Ectodermal cell (in vitro differentiated cells): Measurements from ENCODE around the gene MAD1L1.

Source experiments
- H3K27ac ChIP-seq: 2 replicates; pipeline ENCODE4 v1.7.0; 2013; ENCODE audit warnings: mild to moderate bottlenecking, low read depth, low read length; ENCODE audit not compliant: insufficient read depth, poor library complexity, severe bottlenecking
- H3K27me3 ChIP-seq: 2 replicates; pipeline ENCODE4 v1.7.0; 2013; ENCODE audit warnings: mild to moderate bottlenecking, low read length; ENCODE audit not compliant: insufficient read depth, control insufficient read depth, poor library complexity, severe bottlenecking
- H3K36me3 ChIP-seq: one replicate; pipeline ENCODE4 v1.7.0; 2013; ENCODE audit warnings: low read length; ENCODE audit not compliant: control insufficient read depth, insufficient read depth
- H3K4me1 ChIP-seq: one replicate; pipeline ENCODE4 v1.7.0; 2013; ENCODE audit warnings: low read length; ENCODE audit not compliant: control insufficient read depth, insufficient read depth
- H3K4me3 ChIP-seq: 2 replicates; pipeline ENCODE4 v1.7.0; 2013; ENCODE audit warnings: low read depth, low read length, control low read depth; ENCODE audit not compliant: insufficient read depth
- H3K9me3 ChIP-seq: 2 replicates; pipeline ENCODE4 v1.7.0; 2013; ENCODE audit warnings: mild to moderate bottlenecking, low read length, moderate library complexity; ENCODE audit not compliant: control insufficient read depth
- WGBS, 2 experiments: methylation state at CpG; one replicate each; pipeline ENCODE4 v1.1.7; 2013; ENCODE audit warnings: missing lambda C conversion rate in 2 of 2; 5-methylcytosine and 5-hydroxymethylcytosine counted together

MAD1L1 gene

DNA sequence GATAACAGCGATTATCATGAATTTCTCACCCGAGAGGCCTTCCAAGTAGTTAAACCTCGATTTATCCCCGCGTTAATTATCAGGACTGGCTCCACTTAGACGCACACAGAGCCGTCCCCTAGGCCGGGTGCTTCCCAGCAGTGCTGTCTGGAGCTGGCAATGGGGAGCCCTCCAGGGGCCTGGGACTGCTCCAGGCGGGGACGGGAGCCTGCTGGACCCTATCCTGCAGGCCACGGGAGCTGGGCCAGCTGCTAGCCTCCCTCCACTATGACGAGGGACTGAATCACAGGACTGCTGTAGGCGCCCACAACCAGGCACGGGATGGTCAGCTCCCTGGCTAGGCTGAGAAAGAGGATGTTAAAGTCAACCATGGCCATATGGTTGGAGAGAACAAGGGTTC lies 333.5 kb downstream of the MAD1L1 start:
- Histone ChIP-seq H3K36me3 (no peaks in the 10 kb centered on the region), H3K27me3 (no peaks in the 10 kb centered on the region), H3K9me3 (no peaks in the 10 kb centered on the region), H3K27ac (no peak overlapping the region), H3K4me3 (no peak overlapping the region), H3K4me1 (peaks cover 4% of the 10 kb centered on the region)
- WGBS, 2 experiments: 94% methylated on average over 14 of the region's 14 CpGs

DNA sequence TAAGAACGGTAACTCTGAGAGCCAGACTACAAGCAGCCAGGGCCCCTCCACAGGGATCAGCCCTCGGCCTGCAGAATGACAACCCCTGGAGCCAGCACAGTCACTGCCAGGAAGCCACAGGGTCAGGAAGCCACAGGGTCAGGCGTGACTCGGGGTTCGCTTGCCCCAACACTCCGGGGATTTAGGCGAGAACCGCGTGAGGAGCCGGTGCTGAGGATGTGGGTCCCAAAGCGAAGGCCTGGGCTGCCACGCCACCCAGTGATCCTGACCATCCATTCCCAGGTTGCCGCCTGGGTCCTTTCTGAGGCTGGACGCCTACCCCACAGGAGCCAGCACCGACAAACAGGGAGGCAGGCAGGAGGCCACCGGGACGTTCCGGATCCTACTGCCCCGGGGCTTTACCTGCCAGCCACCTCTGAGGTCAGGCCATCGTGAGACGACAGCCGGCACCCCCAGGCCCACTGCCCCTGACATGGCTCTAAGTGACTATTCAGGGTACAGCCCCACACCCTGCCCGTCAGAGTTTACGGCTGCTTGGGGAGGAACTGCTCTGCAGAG lies 334.0 kb downstream of the MAD1L1 start:
- Histone ChIP-seq H3K27me3 (no peaks in the 10 kb centered on the region), H3K4me1 (peaks cover 4% of the 10 kb centered on the region), H3K27ac (no peak overlapping the region), H3K36me3 (no peaks in the 10 kb centered on the region), H3K9me3 (no peaks in the 10 kb centered on the region), H3K4me3 (no peak overlapping the region)
- WGBS, 2 experiments: 92 to 93% methylated on average over 24 of the region's 24 CpGs

DNA sequence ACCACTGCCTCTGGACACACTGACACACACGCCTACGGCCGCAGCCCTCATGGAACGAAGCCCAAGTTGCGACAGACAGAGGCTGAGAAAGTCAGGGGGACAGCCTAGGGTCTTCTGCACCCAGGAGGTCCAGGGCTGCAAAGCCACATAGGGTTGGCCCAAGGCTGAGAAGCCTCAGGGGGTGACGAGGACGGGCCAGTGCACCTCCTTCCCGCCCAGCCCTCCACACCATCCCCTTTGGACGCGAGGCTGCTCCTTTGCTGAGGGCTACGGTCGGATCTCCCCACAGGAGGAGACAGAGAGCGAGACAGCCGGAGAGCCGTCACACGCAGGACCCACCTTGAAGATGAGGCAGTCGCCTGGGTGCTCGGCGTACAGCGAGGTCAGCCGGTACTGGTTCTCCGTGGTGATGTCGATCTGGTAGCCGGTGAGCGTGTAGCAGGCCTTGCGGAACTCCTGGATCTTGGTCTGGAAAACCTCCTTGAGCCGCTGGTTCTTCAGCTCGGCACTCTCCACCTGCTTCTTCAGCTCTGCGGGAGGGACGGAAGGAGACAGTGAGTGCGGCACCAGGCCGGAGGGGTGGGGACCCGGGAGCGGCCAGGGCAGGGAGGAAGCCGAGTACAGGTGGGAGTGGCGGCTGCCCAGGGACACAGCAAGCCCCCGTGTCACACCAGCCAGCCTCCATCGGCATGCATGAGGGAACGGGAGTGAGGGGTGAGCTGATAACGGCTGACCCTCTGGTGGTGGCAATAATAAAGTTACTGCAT lies 334.7 kb downstream of the MAD1L1 start:
- Histone ChIP-seq H3K4me3 (no peak overlapping the region), H3K36me3 (no peaks in the 10 kb centered on the region), H3K9me3 (no peaks in the 10 kb centered on the region), H3K4me1 (peaks cover 9% of the 10 kb centered on the region), H3K27ac (no peak overlapping the region), H3K27me3 (no peaks in the 10 kb centered on the region)
- 92 to 93% methylated on average over 40 of the region's 40 CpGs for WGBS, 2 experiments

DNA sequence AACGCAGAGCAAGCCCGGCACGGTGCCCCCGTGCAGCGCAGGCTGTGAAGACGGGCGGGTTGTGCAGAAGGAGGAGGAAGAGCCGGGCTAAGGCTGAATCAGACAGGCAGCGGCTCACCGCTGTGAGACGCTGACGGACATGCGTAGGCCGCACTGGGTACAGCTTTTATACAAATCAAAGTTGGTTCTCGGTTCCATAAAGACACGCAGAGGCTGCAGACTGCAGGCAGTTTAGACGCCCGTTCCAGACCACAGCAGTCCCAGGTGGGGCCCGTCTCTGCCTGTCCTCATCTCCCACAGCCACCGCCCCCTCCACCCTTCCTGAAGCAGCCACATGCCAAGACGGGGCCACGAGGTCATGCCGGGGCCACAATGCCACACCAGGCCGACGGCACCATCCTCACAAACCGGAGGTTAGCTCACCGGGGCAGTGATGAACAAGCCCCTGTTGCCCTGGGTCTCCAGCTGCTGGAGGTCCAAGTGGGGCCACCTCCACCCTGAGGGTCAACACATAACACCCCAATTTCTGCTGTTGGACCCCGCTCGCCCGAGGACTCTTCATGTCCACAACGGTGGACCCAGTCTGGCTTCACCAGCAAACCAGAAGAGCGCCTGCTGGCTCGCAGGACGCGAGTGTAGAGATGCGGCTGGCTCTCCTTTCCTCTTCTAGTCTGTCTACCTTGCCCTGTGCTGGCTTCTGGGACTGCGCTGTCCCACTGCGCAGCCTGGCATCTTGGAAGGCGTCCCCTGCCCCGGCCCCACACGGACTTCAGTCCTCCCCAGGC lies 335.5 kb downstream of the MAD1L1 start:
- H3K36me3 ChIP-seq: no peaks in the 10 kb centered on the region
- 95% methylated on average over 41 of the region's 41 CpGs for WGBS, 2 experiments

DNA sequence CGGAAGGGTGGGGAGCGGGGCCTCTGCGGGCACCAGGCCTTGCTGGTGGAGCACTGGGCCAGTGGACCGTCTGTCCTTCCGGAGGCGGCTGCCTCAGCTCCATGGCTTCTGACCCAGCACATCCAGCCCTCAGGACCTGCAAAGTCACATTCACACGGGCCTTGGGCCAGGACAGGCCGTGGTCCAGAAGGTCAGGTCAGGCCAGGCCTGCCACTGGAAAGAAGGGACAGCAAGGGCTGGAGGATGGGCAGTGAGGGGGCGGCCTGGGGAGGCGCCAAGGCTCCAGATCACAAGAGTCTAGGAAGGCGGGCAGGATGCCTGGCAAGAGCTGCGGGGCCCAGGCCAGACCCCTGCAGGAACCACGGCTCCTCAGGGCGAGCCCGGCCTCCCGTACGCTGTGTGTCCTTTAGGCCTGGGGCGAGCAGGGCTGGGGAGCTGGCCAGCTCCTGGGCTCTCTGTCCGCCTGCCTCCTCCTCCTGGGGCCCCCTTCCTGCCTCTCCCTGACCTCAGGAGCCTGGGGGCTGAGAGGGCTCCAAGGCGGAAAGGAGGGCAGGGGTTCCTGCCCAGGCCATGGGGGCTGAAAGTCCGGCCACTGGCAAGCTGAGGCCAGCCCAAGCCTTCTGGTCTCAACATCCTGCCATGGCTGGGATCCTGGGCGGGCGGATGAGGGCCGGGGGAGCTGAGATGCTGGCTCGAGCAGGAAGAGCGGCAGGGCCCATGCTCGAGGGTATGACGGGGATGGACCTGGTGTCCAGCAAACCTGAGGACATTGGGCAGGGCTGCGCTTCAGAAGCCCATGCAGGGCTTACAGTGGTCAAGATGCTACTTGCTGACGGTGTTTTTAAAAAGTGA lies 336.9 kb downstream of the MAD1L1 start:
- H3K4me1 ChIP-seq: peaks cover 9% of the 10 kb centered on the region
- no peaks in the 10 kb centered on the region for H3K27me3 ChIP-seq
- WGBS, 2 experiments: 95 to 97% methylated on average over 30 of the region's 30 CpGs

More for the DNA sequence above, 335.5 kb downstream of the MAD1L1 start:
- no peaks in the 10 kb centered on the region for H3K9me3 ChIP-seq
- no peak overlapping the region for H3K4me3 ChIP-seq
- H3K27ac ChIP-seq: no peak overlapping the region
- peaks cover 9% of the 10 kb centered on the region for H3K4me1 ChIP-seq
- H3K27me3 ChIP-seq: no peaks in the 10 kb centered on the region

DNA sequence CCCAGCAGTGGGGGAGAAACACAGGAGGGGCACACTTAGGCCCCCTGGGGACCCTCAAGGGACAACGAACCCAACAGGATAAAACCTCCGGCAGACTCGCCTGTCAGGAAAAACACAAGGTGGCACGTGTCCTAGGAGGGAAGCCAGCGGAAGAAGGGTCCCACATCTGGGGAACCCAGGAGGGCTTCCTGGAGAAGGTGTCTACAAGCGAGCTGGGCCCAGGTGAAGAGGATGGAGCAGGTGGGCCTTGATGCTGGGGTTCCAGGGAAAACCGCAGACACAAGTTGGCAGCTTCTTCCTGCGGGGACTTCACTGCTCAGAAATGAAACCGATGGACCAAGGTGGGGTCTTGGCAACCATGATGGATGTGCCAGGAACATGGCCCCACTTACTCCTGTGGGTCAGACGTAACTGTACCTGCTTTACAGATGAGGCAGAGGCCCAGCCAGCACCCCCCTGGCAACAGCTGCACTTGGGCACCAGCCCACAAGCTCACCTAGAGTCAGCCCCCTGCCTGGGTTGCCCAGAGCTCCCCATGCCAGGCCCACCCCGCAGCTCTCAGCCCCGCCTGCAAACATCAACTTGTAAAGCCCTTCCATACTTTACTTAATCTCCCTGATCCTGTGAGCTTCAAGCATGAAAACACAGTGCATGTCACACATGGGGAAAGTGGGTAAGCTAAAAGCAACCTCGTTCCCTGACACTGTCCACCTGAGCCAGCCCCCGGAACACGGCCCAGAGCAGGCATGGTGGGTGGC lies 337.7 kb downstream of the MAD1L1 start:
- Histone ChIP-seq H3K27ac (no peak overlapping the region), H3K27me3 (no peaks in the 10 kb centered on the region)
- WGBS, 2 experiments: 95 to 96% methylated on average over 15 of the region's 15 CpGs

More for the DNA sequence above, 336.9 kb downstream of the MAD1L1 start:
- H3K36me3 ChIP-seq: no peaks in the 10 kb centered on the region
- no peaks in the 10 kb centered on the region for H3K9me3 ChIP-seq
- H3K4me3 ChIP-seq: no peak overlapping the region
- H3K27ac ChIP-seq: no peak overlapping the region

DNA sequence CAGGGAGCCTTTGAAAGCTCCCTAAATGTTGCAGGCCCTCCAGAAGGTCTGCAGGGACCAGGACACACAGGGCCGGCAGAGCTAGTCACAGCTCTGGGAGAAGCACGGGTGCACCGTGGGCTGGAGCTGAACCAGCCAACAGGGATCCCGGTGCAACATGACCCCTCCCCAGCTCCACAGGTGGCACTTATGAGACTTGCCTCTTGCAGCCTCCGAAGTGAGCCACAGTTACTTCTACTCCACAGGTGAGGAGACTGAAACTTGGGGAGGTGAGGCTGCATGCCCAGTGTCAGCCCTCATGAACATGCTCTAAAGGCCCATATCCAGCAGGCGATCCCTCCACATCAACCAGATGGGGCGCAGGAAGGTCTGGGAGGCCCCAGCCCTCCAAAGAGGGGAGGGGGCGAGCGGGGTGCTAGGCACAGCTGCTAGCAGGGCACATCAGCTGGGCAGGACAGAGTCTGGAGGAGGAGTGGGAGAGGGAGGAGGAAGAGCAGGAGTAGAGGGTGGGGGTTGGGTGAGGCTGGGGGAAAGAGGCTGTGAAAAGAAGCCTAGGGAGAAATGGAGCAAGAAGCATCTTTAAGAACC lies 338.3 kb downstream of the MAD1L1 start:
- Histone ChIP-seq H3K27me3 (no peaks in the 10 kb centered on the region), H3K4me3 (no peak overlapping the region), H3K9me3 (no peaks in the 10 kb centered on the region), H3K36me3 (no peaks in the 10 kb centered on the region), H3K4me1 (peaks cover 9% of the 10 kb centered on the region), H3K27ac (no peak overlapping the region)
- 91 to 92% methylated on average over 9 of the region's 9 CpGs for WGBS, 2 experiments

More for the DNA sequence above, 337.7 kb downstream of the MAD1L1 start:
- no peaks in the 10 kb centered on the region for H3K9me3 ChIP-seq
- no peak overlapping the region for H3K4me3 ChIP-seq
- H3K36me3 ChIP-seq: no peaks in the 10 kb centered on the region
- peaks cover 9% of the 10 kb centered on the region for H3K4me1 ChIP-seq

DNA sequence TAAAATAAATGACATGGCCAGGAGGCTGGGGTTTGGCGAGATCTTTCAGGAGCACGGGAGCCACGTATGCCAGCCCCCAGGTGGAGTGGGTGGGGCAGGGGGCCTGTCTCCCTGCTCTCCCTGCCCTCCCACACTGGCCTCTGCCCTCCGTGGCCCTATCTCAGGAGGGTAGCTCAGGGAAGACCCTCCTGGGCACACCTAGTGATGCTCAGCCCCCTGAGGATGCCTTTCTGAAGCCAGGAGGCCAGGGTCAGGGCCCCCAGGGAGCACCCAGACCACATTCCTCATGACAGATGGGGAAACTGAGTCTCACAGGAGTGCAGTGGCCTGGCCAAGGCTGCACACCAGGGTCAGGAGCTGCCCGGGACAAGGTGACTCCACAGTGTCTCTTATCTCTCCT lies 339.3 kb downstream of the MAD1L1 start:
- Histone ChIP-seq H3K4me3 (no peak overlapping the region), H3K4me1 (peaks cover 9% of the 10 kb centered on the region), H3K27ac (no peak overlapping the region), H3K27me3 (no peaks in the 10 kb centered on the region), H3K36me3 (peaks cover 2% of the 10 kb centered on the region), H3K9me3 (no peaks in the 10 kb centered on the region)
- 91% methylated on average over 5 of the region's 5 CpGs for WGBS, 2 experiments

DNA sequence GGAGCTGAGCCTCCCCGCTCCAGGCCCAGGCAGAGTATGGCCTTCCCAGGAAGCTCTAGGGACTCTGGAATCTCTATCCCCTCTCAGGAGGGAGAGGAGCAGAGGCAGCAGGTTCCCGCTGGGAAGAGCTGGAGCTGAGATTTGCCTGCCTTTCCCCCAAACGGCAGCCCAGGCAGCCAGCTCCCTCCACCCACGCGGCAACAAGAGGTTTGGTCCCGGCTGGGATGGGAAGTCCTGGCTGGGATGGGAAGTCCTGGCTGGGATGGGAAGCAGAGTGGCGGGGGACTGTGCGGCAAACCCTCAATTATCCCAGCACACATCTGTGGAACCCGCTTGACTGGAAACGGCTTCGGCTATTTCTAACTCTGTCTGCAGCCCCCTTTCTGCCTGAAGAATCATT lies 339.7 kb downstream of the MAD1L1 start:
- H3K36me3 ChIP-seq: peaks cover 6% of the 10 kb centered on the region
- peaks cover 9% of the 10 kb centered on the region for H3K4me1 ChIP-seq
- 63 to 70% methylated on average over 11 of the region's 11 CpGs for WGBS, 2 experiments
- no peaks in the 10 kb centered on the region for H3K9me3 ChIP-seq
- no peak overlapping the region for H3K27ac ChIP-seq
- no peaks in the 10 kb centered on the region for H3K27me3 ChIP-seq
- no peak overlapping the region for H3K4me3 ChIP-seq
